ENCODE results near the gene ENGASE. TPM values are rescaled to one million over a fixed set of nuclear protein-coding genes. Genes with fewer than 3 reads are reported as not detected.

The ENGASE gene
- total RNA-seq, 1 donor from 2014 or later = 51.5 TPM

DNA sequence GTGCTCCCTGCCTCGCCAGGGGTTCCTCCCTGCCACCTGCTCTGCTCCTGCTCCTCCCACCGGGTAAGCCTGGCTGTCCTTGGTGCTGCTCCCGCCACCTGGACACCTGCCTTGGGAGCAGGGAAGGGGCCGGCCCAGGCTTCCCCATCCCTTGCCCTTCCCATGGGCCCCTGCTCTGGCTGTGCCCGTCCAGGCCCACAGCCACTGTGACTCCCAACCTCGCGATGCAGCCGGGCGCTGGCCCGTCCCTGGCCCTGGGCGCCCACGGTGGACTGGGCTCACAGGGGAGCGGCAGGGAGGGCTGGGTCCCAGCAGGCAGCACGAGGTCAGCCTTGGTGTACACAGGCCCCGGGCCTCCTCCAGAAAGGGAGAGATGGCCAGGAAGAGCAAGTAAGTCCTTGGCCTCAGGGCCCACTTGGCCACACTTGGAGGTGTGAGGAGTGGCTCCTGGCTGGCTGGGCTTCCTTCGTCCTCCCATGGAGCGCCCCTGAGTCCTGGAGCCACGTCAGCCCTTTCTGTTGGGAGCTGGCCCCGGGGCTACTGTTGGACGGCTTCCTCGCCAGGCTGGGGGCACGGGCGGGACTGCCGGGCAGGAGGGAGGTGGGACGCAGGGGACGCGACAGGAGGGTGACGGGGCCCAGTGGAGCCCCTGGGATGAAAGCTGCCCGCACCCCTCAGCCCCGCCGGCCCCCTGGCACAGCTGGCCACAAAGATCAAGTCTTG lies 15.3 kb downstream of the ENGASE start:
- Mint-ChIP-seq H3K36me3 (ENCODE audit: unreplicated experiment) (no peaks in the 10 kb centered on the region), H3K27me3 (ENCODE audit: unreplicated experiment) (peaks cover 11% of the 10 kb centered on the region), H3K9me3 (ENCODE audit: unreplicated experiment) (peaks cover 19% of the 10 kb centered on the region), H3K27ac (ENCODE audit: unreplicated experiment) (no peak overlapping the region), H3K4me1 (ENCODE audit: low read depth, unreplicated experiment) (peaks cover 8% of the 10 kb centered on the region), H3K4me3 (ENCODE audit: unreplicated experiment) (no peak overlapping the region)
- no peak for DNase-seq
- TF ChIP-seq, protein P1, sequence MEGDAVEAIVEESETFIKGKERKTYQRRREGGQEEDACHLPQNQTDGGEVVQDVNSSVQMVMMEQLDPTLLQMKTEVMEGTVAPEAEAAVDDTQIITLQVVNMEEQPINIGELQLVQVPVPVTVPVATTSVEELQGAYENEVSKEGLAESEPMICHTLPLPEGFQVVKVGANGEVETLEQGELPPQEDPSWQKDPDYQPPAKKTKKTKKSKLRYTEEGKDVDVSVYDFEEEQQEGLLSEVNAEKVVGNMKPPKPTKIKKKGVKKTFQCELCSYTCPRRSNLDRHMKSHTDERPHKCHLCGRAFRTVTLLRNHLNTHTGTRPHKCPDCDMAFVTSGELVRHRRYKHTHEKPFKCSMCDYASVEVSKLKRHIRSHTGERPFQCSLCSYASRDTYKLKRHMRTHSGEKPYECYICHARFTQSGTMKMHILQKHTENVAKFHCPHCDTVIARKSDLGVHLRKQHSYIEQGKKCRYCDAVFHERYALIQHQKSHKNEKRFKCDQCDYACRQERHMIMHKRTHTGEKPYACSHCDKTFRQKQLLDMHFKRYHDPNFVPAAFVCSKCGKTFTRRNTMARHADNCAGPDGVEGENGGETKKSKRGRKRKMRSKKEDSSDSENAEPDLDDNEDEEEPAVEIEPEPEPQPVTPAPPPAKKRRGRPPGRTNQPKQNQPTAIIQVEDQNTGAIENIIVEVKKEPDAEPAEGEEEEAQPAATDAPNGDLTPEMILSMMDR (IDR thresholded peaks at IDR 0.05; ENCODE audit: partially characterized antibody, unreplicated experiment) = no peak

DNA sequence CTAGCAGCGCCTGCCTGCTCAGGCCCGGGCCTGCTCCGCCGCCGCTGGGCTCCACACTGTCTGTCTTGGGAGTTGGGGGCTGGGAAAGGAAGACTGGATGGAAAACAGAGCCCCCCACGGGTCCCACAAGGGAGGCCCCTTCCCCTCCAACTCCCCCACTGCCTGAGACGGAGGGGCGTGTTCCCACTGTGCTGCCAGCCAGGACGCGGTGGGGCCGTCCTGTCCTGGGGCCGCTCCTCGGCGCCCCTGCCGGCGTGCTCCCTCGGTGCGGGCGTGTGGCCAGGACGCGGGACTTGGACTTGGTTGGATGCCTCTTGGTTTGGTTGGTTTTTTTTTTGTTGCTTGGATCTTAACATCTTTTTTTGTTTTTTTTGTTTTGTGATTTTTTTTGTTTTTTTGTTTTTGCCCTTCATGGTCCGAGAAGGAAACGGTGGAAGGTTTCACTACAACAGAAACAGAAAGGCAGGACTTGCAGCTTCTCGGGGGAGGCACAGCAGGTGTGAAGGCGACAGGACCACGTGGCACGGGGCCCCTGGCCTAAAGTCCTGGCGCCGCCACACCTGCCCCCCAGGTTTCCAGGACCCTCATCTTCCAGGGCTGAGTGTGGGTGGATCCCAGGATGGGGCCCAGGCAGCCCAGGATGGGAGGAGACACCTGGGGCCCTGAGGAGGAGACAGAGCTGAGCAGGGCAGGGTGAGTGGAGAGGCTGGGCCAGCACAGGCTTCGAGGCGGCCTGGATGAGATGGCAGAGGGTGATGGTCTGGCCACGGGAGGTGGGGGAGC lies 16.0 kb downstream of the ENGASE start:
- Mint-ChIP-seq H3K9me3 (ENCODE audit: unreplicated experiment) (peaks cover 19% of the 10 kb centered on the region), H3K4me1 (ENCODE audit: low read depth, unreplicated experiment) (peaks cover 8% of the 10 kb centered on the region), H3K4me3 (ENCODE audit: unreplicated experiment) (no peak overlapping the region), H3K27ac (ENCODE audit: unreplicated experiment) (no peak overlapping the region), H3K27me3 (ENCODE audit: unreplicated experiment) (peaks cover 13% of the 10 kb centered on the region), H3K36me3 (ENCODE audit: unreplicated experiment) (no peaks in the 10 kb centered on the region)
- TF ChIP-seq, protein P1 (IDR thresholded peaks at IDR 0.05; ENCODE audit: partially characterized antibody, unreplicated experiment) = peak; percentile 17
- no peak for DNase-seq

DNA sequence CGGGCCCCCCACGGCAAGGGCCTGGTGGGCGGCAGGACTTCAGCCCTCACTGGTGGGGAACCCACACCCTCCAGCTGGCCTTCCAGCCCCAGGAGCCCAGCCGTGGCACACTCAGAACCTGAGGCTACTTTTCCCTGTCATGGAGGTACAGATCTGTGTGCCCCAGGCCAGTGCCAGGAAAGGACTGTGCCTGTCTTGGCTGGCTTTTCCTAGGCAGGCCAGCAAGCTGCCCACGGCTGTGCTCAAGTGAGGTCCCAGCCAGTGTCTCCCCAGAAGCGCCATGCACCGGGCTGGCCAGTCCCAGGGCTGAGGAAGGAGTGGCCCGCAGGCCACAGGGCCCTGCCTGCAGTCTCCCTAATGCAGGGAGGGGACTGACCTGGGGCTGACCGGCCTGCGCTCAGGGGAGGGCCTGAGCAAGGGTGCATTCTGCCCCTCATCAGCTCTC lies 16.6 kb downstream of the ENGASE start:
- H3K27ac Mint-ChIP-seq (ENCODE audit: unreplicated experiment) = no peak overlapping the region
- TF ChIP-seq, protein P1 (IDR thresholded peaks at IDR 0.05; ENCODE audit: partially characterized antibody, unreplicated experiment) = no peak
- H3K9me3 Mint-ChIP-seq (ENCODE audit: unreplicated experiment) = peaks cover 17% of the 10 kb centered on the region
- no peak for DNase-seq
- no peak overlapping the region for H3K4me3 Mint-ChIP-seq (ENCODE audit: unreplicated experiment)
- peaks cover 8% of the 10 kb centered on the region for H3K4me1 Mint-ChIP-seq (ENCODE audit: low read depth, unreplicated experiment)
- H3K36me3 Mint-ChIP-seq (ENCODE audit: unreplicated experiment) = no peaks in the 10 kb centered on the region
- H3K27me3 Mint-ChIP-seq (ENCODE audit: unreplicated experiment) = peaks cover 15% of the 10 kb centered on the region

DNA sequence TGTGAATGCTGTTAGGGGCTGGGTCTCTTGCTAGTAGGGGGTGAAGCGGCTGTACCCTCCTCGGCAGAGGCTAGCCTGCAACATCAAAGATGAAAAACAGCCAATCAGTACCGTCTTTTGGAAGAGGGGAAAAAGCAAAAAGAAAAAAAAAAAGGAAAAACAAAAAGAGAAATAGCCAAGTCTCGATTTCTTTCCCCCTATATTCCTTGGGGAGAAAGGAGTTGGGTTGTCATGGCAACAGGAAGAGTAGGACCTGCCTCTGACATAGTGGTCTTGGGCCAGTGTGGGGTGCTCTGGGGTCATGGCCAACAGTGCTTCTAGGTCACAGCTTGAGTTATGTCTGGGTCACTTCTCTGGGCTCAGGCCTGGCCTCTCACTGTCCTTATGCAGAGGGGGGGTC lies 17.9 kb downstream of the ENGASE start:
- peaks cover 8% of the 10 kb centered on the region for H3K4me1 Mint-ChIP-seq (ENCODE audit: low read depth, unreplicated experiment)
- peak overlapping the region; percentile 49 for H3K4me3 Mint-ChIP-seq (ENCODE audit: unreplicated experiment)
- TF ChIP-seq, protein P1 (IDR thresholded peaks at IDR 0.05; ENCODE audit: partially characterized antibody, unreplicated experiment) = no peak
- DNase-seq = no peak
- H3K9me3 Mint-ChIP-seq (ENCODE audit: unreplicated experiment) = peaks cover 9% of the 10 kb centered on the region
- H3K27ac Mint-ChIP-seq (ENCODE audit: unreplicated experiment) = no peak overlapping the region
- peaks cover 10% of the 10 kb centered on the region for H3K27me3 Mint-ChIP-seq (ENCODE audit: unreplicated experiment)
- H3K36me3 Mint-ChIP-seq (ENCODE audit: unreplicated experiment) = no peaks in the 10 kb centered on the region

DNA sequence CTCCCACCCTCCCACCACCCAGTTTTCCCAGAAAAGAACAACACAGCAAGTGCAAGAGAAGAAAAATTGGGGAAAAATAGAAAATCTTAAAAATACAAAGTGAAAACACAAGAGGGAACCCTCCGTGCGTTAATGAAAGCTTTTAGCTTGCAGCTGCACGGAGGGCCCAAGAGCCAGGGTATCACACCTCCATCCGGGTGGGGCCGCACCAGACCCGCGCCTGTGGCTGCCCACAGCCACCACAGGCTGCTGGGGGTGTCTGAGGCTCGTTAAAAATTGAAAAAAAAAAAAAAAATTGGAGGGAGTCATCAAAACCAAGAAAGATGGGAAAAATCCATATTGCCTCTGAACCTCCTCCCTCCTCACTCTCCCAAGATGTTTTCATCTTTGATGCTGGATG lies 18.6 kb downstream of the ENGASE start:
- Mint-ChIP-seq H3K27ac (ENCODE audit: unreplicated experiment) (no peak overlapping the region), H3K36me3 (ENCODE audit: unreplicated experiment) (no peaks in the 10 kb centered on the region), H3K27me3 (ENCODE audit: unreplicated experiment) (peaks cover 11% of the 10 kb centered on the region), H3K4me3 (ENCODE audit: unreplicated experiment) (no peak overlapping the region), H3K4me1 (ENCODE audit: low read depth, unreplicated experiment) (peaks cover 8% of the 10 kb centered on the region), H3K9me3 (ENCODE audit: unreplicated experiment) (peaks cover 9% of the 10 kb centered on the region)
- TF ChIP-seq, protein P1 (IDR thresholded peaks at IDR 0.05; ENCODE audit: partially characterized antibody, unreplicated experiment) = no peak
- DNase-seq = no peak
